Loucy (cell line): Measurements from ENCODE around the gene GLIPR1.

Source experiments
- H2AFZ ChIP-seq: fragments of 200-600 bp; sonication (generic); 2 replicates; pipeline ENCODE4 v1.6.0; 2016; ENCODE audit warnings: antibody characterized with exemption, mild to moderate bottlenecking, low read length, moderate library complexity
- H3F3A ChIP-seq: fragments of 200-600 bp; 2 replicates; pipeline ENCODE4 v1.6.0; 2016; ENCODE audit warnings: antibody characterized with exemption, low read depth, mild to moderate bottlenecking
- H3K27me3 ChIP-seq: fragments of 200-600 bp; sonication (generic); 2 replicates; pipeline ENCODE4 v1.6.1; 2014; ENCODE audit warnings: low read length, mild to moderate bottlenecking; ENCODE audit not compliant: insufficient read depth, poor library complexity, severe bottlenecking
- H3K36me3 ChIP-seq: fragments of 200-600 bp; sonication (generic); 2 replicates; pipeline ENCODE4 v1.6.1; 2016; ENCODE audit warnings: low read length; ENCODE audit not compliant: insufficient read depth
- H3K4me1 ChIP-seq: fragments of 200-600 bp; sonication (generic); 2 replicates; pipeline ENCODE4 v1.5.1; 2014; ENCODE audit warnings: low read length, mild to moderate bottlenecking; ENCODE audit not compliant: insufficient read depth, poor library complexity, severe bottlenecking
- H3K4me2 ChIP-seq: fragments of 200-600 bp; sonication (generic); 2 replicates; pipeline ENCODE4 v1.6.0; 2014; ENCODE audit warnings: antibody characterized with exemption, low read length, low read depth, mild to moderate bottlenecking; ENCODE audit not compliant: poor library complexity, severe bottlenecking
- H3K4me3 ChIP-seq: fragments of 200-600 bp; sonication (generic); 2 replicates; pipeline ENCODE4 v1.5.1; 2014; ENCODE audit warnings: low read length, mild to moderate bottlenecking, mixed read lengths; ENCODE audit not compliant: poor library complexity, severe bottlenecking
- H3K79me2 ChIP-seq: fragments of 200-600 bp; sonication (generic); 2 replicates; pipeline ENCODE4 v1.6.1; 2014; ENCODE audit warnings: low read length; ENCODE audit not compliant: insufficient read depth
- H3K9ac ChIP-seq: fragments of 200-600 bp; sonication (generic); 2 replicates; pipeline ENCODE4 v1.6.0; 2014; ENCODE audit warnings: mild to moderate bottlenecking, low read depth, low read length, moderate library complexity; ENCODE audit not compliant: poor library complexity, severe bottlenecking
- H3K9me2 ChIP-seq: fragments of 200-600 bp; sonication (generic); replicated peaks from 2 replicates; pipeline ENCODE4 v1.6.1; 2016; ENCODE audit warnings: low read depth, low read length, mixed read lengths
- H3K9me3 ChIP-seq: fragments of 200-600 bp; sonication (generic); 2 replicates; pipeline ENCODE4 v1.6.1; 2014; ENCODE audit warnings: mild to moderate bottlenecking, antibody characterized with exemption, low read length, low read depth; ENCODE audit not compliant: insufficient read depth
- H4K20me1 ChIP-seq: fragments of 200-600 bp; sonication (generic); 2 replicates; pipeline ENCODE4 v1.6.0; 2014; ENCODE audit warnings: antibody characterized with exemption, low read length, mild to moderate bottlenecking; ENCODE audit not compliant: insufficient read depth, poor library complexity, severe bottlenecking
- CTCF ChIP-seq: fragments of 200-600 bp; sonication (generic); conservative IDR thresholded peaks from 2 replicates; pipeline ENCODE4 v1.5.1; 2014; ENCODE audit warnings: mild to moderate bottlenecking, antibody characterized with exemption, low read length
- EZH2phosphoT487 ChIP-seq: fragments of 200-600 bp; IDR thresholded peaks from 2 replicates; pipeline ENCODE4 v1.6.1; 2018; ENCODE audit warnings: antibody characterized with exemption, mild to moderate bottlenecking, moderate library complexity, borderline replicate concordance

GLIPR1 gene

GRCh38 chr12:75548879-75549278 is 68.3 kb downstream of the GLIPR1 start:
- Histone ChIP-seq H2AFZ (no peak overlapping the region), H4K20me1 (no peaks in the 10 kb centered on the region), H3F3A (no peaks in the 10 kb centered on the region), H3K9me3 (no peaks in the 10 kb centered on the region), H3K4me2 (no peak overlapping the region), H3K27me3 (no peaks in the 10 kb centered on the region), H3K4me1 (peaks cover 3% of the 10 kb centered on the region), H3K79me2 (no peaks in the 10 kb centered on the region), H3K9me2 (no peaks in the 10 kb centered on the region), H3K36me3 (no peaks in the 10 kb centered on the region), H3K4me3 (no peak overlapping the region), H3K9ac (no peak overlapping the region)
- no peak for TF ChIP-seq EZH2phosphoT487
- TF ChIP-seq CTCF = no peak

GRCh38 chr12:75549989-75550388 is 69.4 kb downstream of the GLIPR1 start:
- TF ChIP-seq CTCF (no peak), EZH2phosphoT487 (no peak)
- H3K4me2 ChIP-seq = no peak overlapping the region
- H3K9ac ChIP-seq = no peak overlapping the region
- H3K36me3 ChIP-seq = no peaks in the 10 kb centered on the region
- no peak overlapping the region for H3K4me3 ChIP-seq
- H3F3A ChIP-seq = no peaks in the 10 kb centered on the region
- no peaks in the 10 kb centered on the region for H3K9me2 ChIP-seq
- H4K20me1 ChIP-seq = no peaks in the 10 kb centered on the region
- no peak overlapping the region for H2AFZ ChIP-seq
- peaks cover 12% of the 10 kb centered on the region for H3K4me1 ChIP-seq
- no peaks in the 10 kb centered on the region for H3K9me3 ChIP-seq
- no peaks in the 10 kb centered on the region for H3K79me2 ChIP-seq
- H3K27me3 ChIP-seq = no peaks in the 10 kb centered on the region

- Histone ChIP-seq H3K36me3 (no peaks in the 10 kb centered on the region), H3K9ac (no peak overlapping the region), H3K4me2 (no peak overlapping the region), H3F3A (no peaks in the 10 kb centered on the region), H3K4me1 (peaks cover 12% of the 10 kb centered on the region), H2AFZ (peak overlapping the region; percentile 10; the same call in 1 of the 2 replicates), H3K9me2 (no peaks in the 10 kb centered on the region), H4K20me1 (no peaks in the 10 kb centered on the region), H3K27me3 (no peaks in the 10 kb centered on the region), H3K4me3 (no peak overlapping the region), H3K79me2 (no peaks in the 10 kb centered on the region), H3K9me3 (no peaks in the 10 kb centered on the region)
- no peak for TF ChIP-seq CTCF
- no peak for TF ChIP-seq EZH2phosphoT487
Measured at GRCh38 chr12:75550401-75551240, 70.1 kb downstream of the GLIPR1 start.
